GM06990 (cell line): Measurements from ENCODE around the gene SOX5.

Experiments used
- DNase-seq: peaks from one replicate; pipeline ENCODE4 v3.0.0-alpha.2; 2011; ENCODE audit not compliant: insufficient read length; ENCODE audit errors: extremely low read depth
- H3K27me3 ChIP-seq: replicated peaks from 2 replicates; pipeline ENCODE4 v1.6.0; 2011; ENCODE audit warnings: low read length; ENCODE audit not compliant: control insufficient read depth, insufficient read depth
- H3K36me3 ChIP-seq: 2 replicates; pipeline ENCODE4 v1.5.1; 2011; ENCODE audit warnings: low read length; ENCODE audit not compliant: control insufficient read depth, insufficient read depth
- H3K4me3 ChIP-seq: replicated peaks from 2 replicates; pipeline ENCODE4 v1.5.1; 2011; ENCODE audit warnings: low read depth, mild to moderate bottlenecking, control low read depth, low read length
- CTCF ChIP-seq: IDR thresholded peaks from 2 replicates; pipeline ENCODE4 v1.5.1; 2011; ENCODE audit warnings: low read length, control low read depth, mild to moderate bottlenecking, inconsistent platforms; ENCODE audit not compliant: insufficient read depth, poor library complexity, severe bottlenecking

The SOX5 gene

GRCh38 chr12:23564451-23565152, 384.9 kb downstream of the SOX5 start:
- no peak for DNase-seq
- no peaks in the 10 kb centered on the region for H3K27me3 ChIP-seq
- H3K36me3 ChIP-seq, result no peaks in the 10 kb centered on the region
- no peak overlapping the region for H3K4me3 ChIP-seq
- no peak for TF ChIP-seq CTCF

GRCh38 chr12:23561364-23562345, 387.8 kb downstream of the SOX5 start:
- no peaks in the 10 kb centered on the region for H3K27me3 ChIP-seq
- TF ChIP-seq CTCF, result no peak
- DNase-seq, result no peak
- H3K4me3 ChIP-seq, result no peak overlapping the region
- no peaks in the 10 kb centered on the region for H3K36me3 ChIP-seq

- no peak for TF ChIP-seq CTCF
- H3K27me3 ChIP-seq, result no peaks in the 10 kb centered on the region
- H3K4me3 ChIP-seq, result no peak overlapping the region
- H3K36me3 ChIP-seq, result no peaks in the 10 kb centered on the region
- no peak for DNase-seq
These were observed 388.9 kb downstream of the SOX5 start for GRCh38 chr12:23560611-23561010.

- TF ChIP-seq CTCF, result no peak
- Histone ChIP-seq H3K36me3 (no peaks in the 10 kb centered on the region), H3K4me3 (no peak overlapping the region), H3K27me3 (no peaks in the 10 kb centered on the region)
- no peak for DNase-seq
These were observed 390.2 kb downstream of the SOX5 start for GRCh38 chr12:23559268-23559753.

GRCh38 chr12:23556661-23557060, 392.8 kb downstream of the SOX5 start:
- TF ChIP-seq CTCF, result no peak
- no peak for DNase-seq

More at GRCh38 chr12:23556661-23557060, 392.8 kb downstream of the SOX5 start:
- Histone ChIP-seq H3K27me3 (no peaks in the 10 kb centered on the region), H3K4me3 (no peak overlapping the region), H3K36me3 (no peaks in the 10 kb centered on the region)
